HG03095 (cell line): ENCODE measurements around the gene ADCY7.

Experiments used
- ATAC-seq: cut with Tn5 transposase; IDR thresholded peaks from one replicate; pipeline ENCODE4 v1.9.1; 2021; ENCODE audit warnings: moderate library complexity; ENCODE audit not compliant: unreplicated experiment

The ADCY7 gene

GRCh38 chr16:50265716-50266336, 525 bp upstream of the ADCY7 start:
- ATAC-seq, result no peak

- ATAC-seq, result no peak
These were observed 840 bp downstream of the ADCY7 start for GRCh38 chr16:50267151-50267631.

GRCh38 chr16:50267651-50268050, 1.3 kb downstream of the ADCY7 start:
- no peak for ATAC-seq

GRCh38 chr16:50268352-50268751, 2.0 kb downstream of the ADCY7 start:
- no peak for ATAC-seq

GRCh38 chr16:50269061-50269705, 2.8 kb downstream of the ADCY7 start:
- ATAC-seq, result no peak

GRCh38 chr16:50269769-50270509, 3.6 kb downstream of the ADCY7 start:
- ATAC-seq, result no peak

- no peak for ATAC-seq
These were observed 4.3 kb downstream of the ADCY7 start for GRCh38 chr16:50270510-50271147.

- no peak for ATAC-seq
These were observed 5.0 kb downstream of the ADCY7 start for GRCh38 chr16:50271148-50272041.

- no peak for ATAC-seq
These were observed 5.8 kb downstream of the ADCY7 start for GRCh38 chr16:50272111-50272571.

- ATAC-seq, result no peak
These were observed 6.5 kb downstream of the ADCY7 start for GRCh38 chr16:50272687-50273381.

GRCh38 chr16:50273382-50273690, 7.0 kb downstream of the ADCY7 start:
- ATAC-seq, result no peak

GRCh38 chr16:50273888-50274325, 7.6 kb downstream of the ADCY7 start:
- ATAC-seq, result peak; percentile 64

GRCh38 chr16:50274326-50275097, 8.2 kb downstream of the ADCY7 start:
- ATAC-seq, result peak; percentile 34

- ATAC-seq, result no peak
These were observed 8.7 kb downstream of the ADCY7 start for GRCh38 chr16:50275098-50275415.

GRCh38 chr16:50275428-50276325, 9.3 kb downstream of the ADCY7 start:
- ATAC-seq, result no peak

- no peak for ATAC-seq
These were observed 9.9 kb downstream of the ADCY7 start for GRCh38 chr16:50276326-50276640.

- no peak for ATAC-seq
These were observed 10.6 kb downstream of the ADCY7 start for GRCh38 chr16:50276801-50277555.

GRCh38 chr16:50278251-50278650, 11.9 kb downstream of the ADCY7 start:
- no peak for ATAC-seq
